ENCODE measurements around the gene FGF14.

FGF14 gene

DNA sequence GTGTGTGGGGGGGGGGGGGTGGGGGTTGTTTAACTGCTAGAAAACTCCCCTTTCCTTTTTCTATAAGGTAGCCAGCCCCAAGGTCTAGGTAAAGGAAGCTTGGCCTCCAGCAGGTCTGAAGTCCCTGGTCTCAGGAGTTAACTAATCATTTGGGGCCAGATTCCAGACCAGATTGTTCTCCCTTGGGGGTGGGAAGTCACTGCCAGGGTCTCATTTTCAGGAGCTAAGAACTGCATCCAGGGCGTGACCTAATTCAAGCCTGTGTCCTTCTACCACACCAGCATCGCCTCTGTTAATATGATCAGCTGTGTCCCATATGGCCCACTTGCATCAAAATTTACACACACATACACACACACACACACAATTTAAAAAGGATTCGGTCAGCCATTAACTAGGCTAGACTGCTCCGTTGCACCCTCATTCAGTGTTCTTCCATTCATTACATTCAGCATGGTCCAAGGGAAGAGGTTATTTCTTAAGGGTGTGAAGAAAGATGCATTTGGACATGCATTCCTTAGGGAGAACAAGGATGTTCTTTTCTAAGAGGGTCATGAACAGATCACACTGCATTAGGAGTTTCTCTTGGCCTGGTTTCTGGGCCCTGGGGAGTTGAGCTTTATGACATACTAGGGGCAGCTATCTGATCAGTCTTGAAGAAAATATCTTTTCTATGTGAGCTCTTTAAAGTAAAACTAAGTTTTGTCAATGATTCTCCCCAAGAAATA is 91.0 kb downstream of the FGF14 start:
- DNase-seq: no peak
- no peak for TF ChIP-seq CTCF (IDR thresholded peaks at IDR 0.05; ENCODE audit: low read depth, low read length, missing control alignments)
- no peaks in the 10 kb centered on the region for H3K27me3 ChIP-seq (replicated peaks)
- no peak overlapping the region for H3K4me3 ChIP-seq (ENCODE audit: low read depth, low read length)
- in situ Hi-C loops (cut with HindIII; ENCODE audit: low pct_ligation_motif_present, low sequenced_read_pairs): no loop called here
- H3K27ac ChIP-seq: no peak overlapping the region
- H3K36me3 ChIP-seq (replicated peaks): no peaks in the 10 kb centered on the region

DNA sequence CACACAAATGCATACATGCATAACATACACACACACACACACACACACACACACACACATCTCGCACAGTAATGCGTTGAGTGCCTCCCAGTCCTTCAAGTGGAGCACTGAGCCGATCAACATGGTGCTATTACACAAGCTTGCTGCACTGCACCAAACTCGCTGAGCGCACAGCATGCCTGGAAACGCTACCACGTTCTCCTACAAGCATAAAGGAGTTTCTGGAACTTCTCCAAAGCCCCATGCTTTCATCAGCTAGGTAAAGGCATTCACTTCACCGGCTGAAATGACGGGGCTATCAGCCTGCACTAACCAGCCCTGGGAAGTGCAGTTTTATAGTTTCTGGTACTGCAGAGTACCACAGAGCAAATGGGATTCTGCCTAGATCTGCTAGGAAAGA is 92.7 kb downstream of the FGF14 start:
- no peak overlapping the region for H3K27ac ChIP-seq
- H3K36me3 ChIP-seq (replicated peaks): no peaks in the 10 kb centered on the region
- TF ChIP-seq CTCF (IDR thresholded peaks at IDR 0.05; ENCODE audit: low read depth, low read length, missing control alignments): no peak
- no peak for DNase-seq
- in situ Hi-C loops (cut with HindIII; ENCODE audit: low pct_ligation_motif_present, low sequenced_read_pairs): no loop called here
- H3K4me3 ChIP-seq (ENCODE audit: low read depth, low read length): no peak overlapping the region
- no peaks in the 10 kb centered on the region for H3K27me3 ChIP-seq (replicated peaks)

- in situ Hi-C loops (cut with HindIII; ENCODE audit: low pct_ligation_motif_present, low sequenced_read_pairs): no loop called here
- TF ChIP-seq CTCF (IDR thresholded peaks at IDR 0.05; ENCODE audit: low read depth, low read length, missing control alignments): no peak
- no peak for DNase-seq
Observed at GRCh38 chr13:102302534-102302933, 99.3 kb downstream of the FGF14 start.

DNA sequence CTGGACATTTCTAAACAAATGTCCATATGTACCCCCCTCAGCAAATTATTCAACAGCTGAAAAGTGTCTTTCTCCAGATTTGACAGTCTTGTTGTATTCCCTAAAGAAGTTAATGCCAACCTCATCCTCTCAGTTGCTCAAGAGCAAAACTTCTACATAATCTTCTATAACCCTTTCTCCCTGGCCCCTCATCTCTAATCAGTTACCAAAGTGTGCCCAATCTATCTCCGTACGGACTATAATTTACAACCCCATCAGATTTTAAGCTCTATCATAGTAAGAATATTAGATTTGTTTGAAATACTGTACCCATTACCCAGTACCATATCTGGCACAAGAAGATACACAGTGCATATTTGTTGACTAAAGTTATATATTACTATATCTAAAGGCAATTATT is 101.5 kb downstream of the FGF14 start:
- Histone ChIP-seq H3K4me3 (ENCODE audit: low read depth, low read length) (no peak overlapping the region), H3K36me3 (replicated peaks) (no peaks in the 10 kb centered on the region), H3K27ac (no peak overlapping the region), H3K27me3 (replicated peaks) (no peaks in the 10 kb centered on the region)
- in situ Hi-C loops (cut with HindIII; ENCODE audit: low pct_ligation_motif_present, low sequenced_read_pairs): no loop called here
- DNase-seq: no peak
- TF ChIP-seq CTCF (IDR thresholded peaks at IDR 0.05; ENCODE audit: low read depth, low read length, missing control alignments): no peak

More at GRCh38 chr13:102302534-102302933, 99.3 kb downstream of the FGF14 start:
- Histone ChIP-seq H3K4me3 (ENCODE audit: low read depth, low read length) (no peak overlapping the region), H3K36me3 (replicated peaks) (no peaks in the 10 kb centered on the region), H3K27ac (no peak overlapping the region), H3K27me3 (replicated peaks) (no peaks in the 10 kb centered on the region)

GRCh38 chr13:102299366-102299765 is 102.5 kb downstream of the FGF14 start:
- Histone ChIP-seq H3K36me3 (replicated peaks) (no peaks in the 10 kb centered on the region), H3K4me3 (ENCODE audit: low read depth, low read length) (no peak overlapping the region), H3K27me3 (replicated peaks) (no peaks in the 10 kb centered on the region), H3K27ac (no peak overlapping the region)
- DNase-seq: no peak
- in situ Hi-C loops (cut with HindIII; ENCODE audit: low pct_ligation_motif_present, low sequenced_read_pairs): no loop called here
- TF ChIP-seq CTCF (IDR thresholded peaks at IDR 0.05; ENCODE audit: low read depth, low read length, missing control alignments): no peak

- TF ChIP-seq CTCF (IDR thresholded peaks at IDR 0.05; ENCODE audit: low read depth, low read length, missing control alignments): no peak
- no peak overlapping the region for H3K27ac ChIP-seq
- no peaks in the 10 kb centered on the region for H3K36me3 ChIP-seq (replicated peaks)
- in situ Hi-C loops (cut with HindIII; ENCODE audit: low pct_ligation_motif_present, low sequenced_read_pairs): no loop called here
- H3K27me3 ChIP-seq (replicated peaks): no peaks in the 10 kb centered on the region
- DNase-seq: no peak
- H3K4me3 ChIP-seq (ENCODE audit: low read depth, low read length): no peak overlapping the region
Observed at GRCh38 chr13:102298051-102298450, 103.8 kb downstream of the FGF14 start.

All from brain microvascular endothelial cell (primary cell).